SK-N-SH treated with all-trans-retinoic acid at 6 μM for 48 hours (cell line): ENCODE measurements around the gene ST6GALNAC2.

Experiments
- ARNTL ChIP-seq: fragments of 450-650 bp; formaldehyde crosslinking; IDR thresholded peaks from 2 replicates; pipeline ENCODE4 v1.5.0; 2020; ENCODE audit warnings: low read depth, mild to moderate bottlenecking, moderate library complexity, borderline replicate concordance
- GLIS3 ChIP-seq: fragments of 250-450 bp; sonication (Bioruptor Pico); IDR thresholded peaks from 2 replicates; pipeline ENCODE4 v1.5.0; 2020; ENCODE audit warnings: mild to moderate bottlenecking, moderate library complexity
- OSR1 ChIP-seq: fragments of 250-450 bp; sonication (Bioruptor Pico); IDR thresholded peaks from 2 replicates; pipeline ENCODE4 v1.8.0; 2022; ENCODE audit warnings: moderate library complexity, mild to moderate bottlenecking, inconsistent platforms

DNA sequence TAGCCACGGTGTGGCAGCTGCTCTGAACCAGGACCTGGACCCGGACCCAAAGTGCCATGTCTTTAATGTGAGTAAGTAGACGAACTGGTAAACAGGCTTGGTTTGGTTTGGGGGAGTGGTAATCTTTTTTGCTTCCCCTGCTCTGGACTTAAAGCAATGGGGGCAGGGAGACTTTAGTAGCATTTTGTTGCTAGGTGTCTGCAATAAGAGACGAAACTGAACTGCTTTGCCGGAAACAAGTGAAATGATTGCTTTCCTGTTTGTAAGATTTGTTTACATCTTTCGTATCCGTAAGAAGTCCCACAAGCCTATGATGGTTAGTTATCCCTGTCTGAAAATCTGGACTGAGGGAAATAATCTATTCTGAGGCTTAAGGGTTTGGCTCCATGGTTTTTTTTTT lies 24.3 kb downstream of the ST6GALNAC2 start:
- TF ChIP-seq OSR1 (CRISPR knock-in tag): no peak
- TF ChIP-seq GLIS3 (CRISPR knock-in tag): no peak
- TF ChIP-seq ARNTL (CRISPR knock-in tag): no peak
